Heart left ventricle (tissue), 16 donors: Measurements from ENCODE around the gene GOLGA6B. TPM values are rescaled to one million over a fixed set of nuclear protein-coding genes. Genes with fewer than 3 reads are reported as not detected.

ENCODE experiments used
- ATAC-seq, 4 donors: fragments of 200-7000 bp; cut with Tn5 transposase; one replicate each; pipeline ENCODE4 v1.9.1; 2020 to 2022; ENCODE audit warnings: moderate library complexity in 4 of 4, mild to moderate bottlenecking in 3 of 4, moderate number of reproducible peaks in 1 of 4
- DNase-seq, 5 donors: peaks; one replicate each; pipeline ENCODE4 v3.0.0-alpha.2; 2020
- H3K27ac ChIP-seq, 12 donors: fragments of 200-600 bp; sonication (generic) in 4 of 12; one replicate each; pipeline versions ENCODE4 v1.5.0 to v1.8.0; 2016 to 2022; ENCODE audit warnings: mild to moderate bottlenecking in 2 of 12
- H3K27me3 ChIP-seq, 9 donors: fragments of 200-600 bp; sonication (generic) in 2 of 9; one replicate each; pipeline versions ENCODE4 v1.5.1 to v1.8.0; 2016 to 2022; ENCODE audit warnings: mild to moderate bottlenecking in 3 of 9
- H3K36me3 ChIP-seq, 9 donors: fragments of 200-600 bp; sonication (generic) in 2 of 9; one replicate each; pipeline versions ENCODE4 v1.5.0 to v1.8.0; 2018 to 2022; ENCODE audit warnings: mild to moderate bottlenecking in 2 of 9
- H3K4me1 ChIP-seq, 12 donors: fragments of 200-600 bp; sonication (generic) in 4 of 12; one replicate each; pipeline versions ENCODE4 v1.5.0 to v1.8.0; 2016 to 2022; ENCODE audit warnings: mild to moderate bottlenecking in 3 of 12
- H3K4me3 ChIP-seq, 12 donors: fragments of 200-600 bp; sonication (generic) in 4 of 12; one replicate each; pipeline versions ENCODE4 v1.5.0 to v1.8.0; 2017 to 2022; ENCODE audit warnings: mild to moderate bottlenecking in 9 of 12, moderate library complexity in 4 of 12
- H3K9me3 ChIP-seq, 12 donors: fragments of 200-600 bp; sonication (generic) in 4 of 12; one replicate each; pipeline versions ENCODE4 v1.5.0 to v1.8.0; 2016 to 2022; ENCODE audit warnings: mild to moderate bottlenecking in 1 of 12
- CTCF ChIP-seq, 12 donors: fragments of 200-600 bp; sonication (generic) in 4 of 12; IDR thresholded peaks; one replicate each; pipeline versions ENCODE4 v1.5.0 to v1.8.0; 2018 to 2022; ENCODE audit warnings: antibody characterized with exemption in 12 of 12, mild to moderate bottlenecking in 5 of 12
- POLR2A ChIP-seq, 2 donors: fragments of 450-650 bp; IDR thresholded peaks; one replicate each; pipeline ENCODE4 v1.6.1; 2017; ENCODE audit warnings: antibody characterized with exemption in 2 of 2, mild to moderate bottlenecking in 2 of 2, moderate library complexity in 2 of 2
- WGBS, 4 donors: extraction: QIAGEN DNeasy Blood & Tissue Kit in 2 of 4; methylation state at CpG; one replicate each; pipeline versions ENCODE4 v1.1.5 to v1.1.7; 2013 to 2018; 5-methylcytosine and 5-hydroxymethylcytosine counted together
- intact Hi-C, 10 donors: fragments of 100-400 bp; cut with DNase I; formaldehyde crosslinking; loops; one replicate each; pipeline versions ENCODE4 v1.11.1 to v1.14.2; 2022
- polyA plus RNA-seq, 2 donors: library from polyadenylated mRNA; stranded (reverse); fragments of 200-250 nt; gene quantifications; one replicate each; pipeline ENCODE4 v1.2.3, GENCODE V29; 2013
- total RNA-seq, 9 donors: library from RNA; depleted of rRNA in 2 of 9; stranded (reverse); fragments of >200 nt in 2 of 9; fragmentation: NEBNext Ultra II Directional in 3 of 9; extraction: Animal tissue kit (Norgen Biotek cat#: 25700) in 3 of 9; gene quantifications; one replicate each; pipeline versions ENCODE4 v1.1.0 to v1.2.4, GENCODE V29; 2016 to 2023
- donor health status: ischemic (EF 13 %, LVEDD 7.1; RV severe dilation, severe dysfunction).
- donor health status: healthy with polysubstance abuse.
- donor health status: DM: no; HTN: yes; CAD: no.
- donor health status: DM: no; HTN: no; CAD: no.
- donor health status: ischemic (EF 25% LVEDD 6.9; RV normal size, moderate dysfunction).
- donor health status: ischemic (EF 25% LVEDD 5.7; RV mildly dilated, moderate dysfunction).
- donor health status: healthy.
- donor health status: DM: yes; HTN: yes; CAD: no.
- donor health status: ischemic (EF 35%, LVEDD 5.7; RV mildly dilated, moderate dysfunction).
- donor health status: nonischemic (EF 11% LVEDD 7.7; RV severe dilation, severe dysfunction).
- donor health status: DM: yes; HTN: yes; CAD: no.
- donor health status: PGD.
- donor health status: ischemic (EF 29% LVEDD 5.4; RV normal size, mild dysfunction).
- donor health status: nonischemic (EF 23%, LVEDD 6.1; RV moderate dilation, normal function).

GOLGA6B gene
- total and polyA plus RNA-seq, 11 donors, result not detected

GRCh38 chr15:72688697-72689096 is 34.2 kb downstream of the GOLGA6B start:
- no peak for ATAC-seq
- Histone ChIP-seq H3K36me3 (no peaks in the 10 kb centered on the region), H3K27ac (no peak overlapping the region), H3K4me1 (peaks cover 0 to 14% (median 8%) of the 10 kb centered on the region in 12 donors), H3K4me3 (no peak overlapping the region), H3K9me3 (no peaks in the 10 kb centered on the region), H3K27me3 (no peaks in the 10 kb centered on the region)
- WGBS, 4 donors, result 96 to 99% (median 98%) methylated on average over 5 of the region's 5 CpGs
- DNase-seq, result no peak
- intact Hi-C loops, result loop anchor here in 1 of 10 donors (10.0 kb wide), 2 partner anchors 84 to 214 kb away; partner anchors contain the start of gene ARIH1
- TF ChIP-seq POLR2A (IDR thresholded peaks at IDR 0.05), result no peak
- no peak for TF ChIP-seq CTCF (IDR thresholded peaks at IDR 0.05)

GRCh38 chr15:72690938-72691337 is 36.4 kb downstream of the GOLGA6B start:
- intact Hi-C loops, result no loop called here
- no peaks in the 10 kb centered on the region for H3K36me3 ChIP-seq
- no peak for ATAC-seq
- H3K4me1 ChIP-seq, result peaks cover 0 to 7% (median 2%) of the 10 kb centered on the region in 12 donors
- no peak for TF ChIP-seq POLR2A (IDR thresholded peaks at IDR 0.05)
- no peak for TF ChIP-seq CTCF (IDR thresholded peaks at IDR 0.05)
- no peak overlapping the region for H3K4me3 ChIP-seq
- WGBS, 4 donors, result 89 to 97% (median 93%) methylated on average over 5 of the region's 5 CpGs
- no peaks in the 10 kb centered on the region for H3K27me3 ChIP-seq
- H3K27ac ChIP-seq, result no peak overlapping the region
- DNase-seq, result no peak
- H3K9me3 ChIP-seq, result no peaks in the 10 kb centered on the region

- ATAC-seq (no peak), DNase-seq (no peak)
- no peaks in the 10 kb centered on the region for H3K9me3 ChIP-seq
- TF ChIP-seq CTCF (IDR thresholded peaks at IDR 0.05), result no peak
- peaks cover 0 to 2% (median 0%) of the 10 kb centered on the region in 9 donors for H3K36me3 ChIP-seq
- WGBS, 4 donors, result 92 to 95% (median 94%) methylated on average over 5 of the region's 5 CpGs
- H3K4me3 ChIP-seq, result no peak overlapping the region
- H3K27ac ChIP-seq, result no peak overlapping the region
- intact Hi-C loops, result no loop called here
- H3K27me3 ChIP-seq, result no peaks in the 10 kb centered on the region
- no peaks in the 10 kb centered on the region for H3K4me1 ChIP-seq
Measured at GRCh38 chr15:72698938-72699337, 44.4 kb downstream of the GOLGA6B start.

GRCh38 chr15:72700076-72700475 is 45.6 kb downstream of the GOLGA6B start:
- Histone ChIP-seq H3K36me3 (peaks cover 0 to 2% (median 0%) of the 10 kb centered on the region in 9 donors), H3K27me3 (no peaks in the 10 kb centered on the region), H3K4me1 (no peaks in the 10 kb centered on the region), H3K4me3 (no peak overlapping the region), H3K27ac (no peak overlapping the region), H3K9me3 (no peaks in the 10 kb centered on the region)
- TF ChIP-seq POLR2A (IDR thresholded peaks at IDR 0.05) (no peak), CTCF (IDR thresholded peaks at IDR 0.05) (no peak)
- 95 to 97% (median 95%) methylated on average over 9 of the region's 9 CpGs for WGBS, 4 donors
- no peak for DNase-seq
- no peak for ATAC-seq
- intact Hi-C loops, result no loop called here
